Peyer's patch (tissue), 4 donors: ENCODE measurements around the gene SPINDOC. TPM values are rescaled to one million over a fixed set of nuclear protein-coding genes. Genes with fewer than 3 reads are reported as not detected.

Source experiments
- DNase-seq, 3 donors: peaks; one replicate each; pipeline ENCODE4 v3.0.0-alpha.2; 2017 to 2019
- H3K27ac ChIP-seq, 4 donors: fragments of 200-600 bp; sonication (generic); one replicate each; pipeline ENCODE4 v1.5.1; 2016 to 2019
- H3K27me3 ChIP-seq, 2 donors: fragments of 200-600 bp; sonication (generic); one replicate each; pipeline ENCODE4 v1.5.1; 2019
- H3K36me3 ChIP-seq, 3 donors: fragments of 200-600 bp; sonication (generic); one replicate each; pipeline ENCODE4 v1.5.1; 2016 to 2019
- H3K4me1 ChIP-seq, 4 donors: fragments of 200-600 bp; sonication (generic); one replicate each; pipeline ENCODE4 v1.5.1; 2016 to 2019
- H3K4me3 ChIP-seq, 4 donors: fragments of 200-600 bp; sonication (generic); 1 replicate in 3 of 4; 2 replicates in 1 of 4; pipeline ENCODE4 v1.5.1; 2016 to 2019; ENCODE audit warnings: mild to moderate bottlenecking in 1 of 4
- H3K9me3 ChIP-seq, 4 donors: fragments of 200-600 bp; sonication (generic); one replicate each; pipeline ENCODE4 v1.5.1; 2016 to 2019; ENCODE audit warnings: mild to moderate bottlenecking in 1 of 4
- POLR2A ChIP-seq, 2 donors: fragments of 450-650 bp; IDR thresholded peaks; one replicate each; pipeline ENCODE4 v1.5.1; 2017; ENCODE audit warnings: antibody characterized with exemption in 2 of 2, mild to moderate bottlenecking in 2 of 2, moderate library complexity in 2 of 2
- total RNA-seq, 4 donors: library from RNA; depleted of rRNA; stranded (reverse); fragments of >200 nt; gene quantifications; one replicate each; pipeline ENCODE4 v1.1.0, GENCODE V29; 2016
- TF ChIP-seq, protein P1 (sequence below), 6 experiments: fragments of 450-650 bp in 4 of 6; fragments of 200-600 bp in 2 of 6; sonication (generic) in 1 of 6; IDR thresholded peaks; one replicate each; pipeline ENCODE4 v1.5.1; 2017 to 2019; ENCODE audit warnings: antibody characterized with exemption in 6 of 6, mild to moderate bottlenecking in 3 of 6, moderate library complexity in 1 of 6

Gene SPINDOC
- total RNA-seq, 4 donors from 2014 or later, result 3.5 to 15.7 (median 6.4) TPM

DNA sequence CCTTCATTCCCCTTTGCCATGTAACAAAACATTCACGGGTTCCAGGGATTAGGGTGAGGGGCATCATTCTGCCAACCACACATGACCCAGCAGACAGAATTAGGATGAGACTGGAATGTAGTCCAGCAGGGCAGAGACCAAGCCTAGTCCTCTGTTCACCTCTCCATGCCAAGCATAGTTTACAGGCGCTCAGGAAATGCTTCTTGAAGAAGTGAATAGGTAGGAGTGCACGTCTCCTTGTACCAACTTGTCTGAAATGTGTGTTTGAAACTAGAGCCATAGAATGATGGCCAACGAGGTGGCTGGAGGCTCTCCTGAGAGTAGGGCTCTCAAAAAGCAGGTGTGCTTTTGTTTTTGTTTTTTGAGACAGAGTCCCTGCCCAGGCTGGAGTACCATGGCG is 8.2 kb downstream of the SPINDOC start:
- Histone ChIP-seq H3K4me1 (no peaks in the 10 kb centered on the region), H3K27me3 (no peaks in the 10 kb centered on the region), H3K9me3 (no peaks in the 10 kb centered on the region), H3K4me3 (no peak overlapping the region), H3K36me3 (peaks cover 0 to 62% (median 0%) of the 10 kb centered on the region in 3 donors), H3K27ac (no peak overlapping the region)
- TF ChIP-seq, protein P1, sequence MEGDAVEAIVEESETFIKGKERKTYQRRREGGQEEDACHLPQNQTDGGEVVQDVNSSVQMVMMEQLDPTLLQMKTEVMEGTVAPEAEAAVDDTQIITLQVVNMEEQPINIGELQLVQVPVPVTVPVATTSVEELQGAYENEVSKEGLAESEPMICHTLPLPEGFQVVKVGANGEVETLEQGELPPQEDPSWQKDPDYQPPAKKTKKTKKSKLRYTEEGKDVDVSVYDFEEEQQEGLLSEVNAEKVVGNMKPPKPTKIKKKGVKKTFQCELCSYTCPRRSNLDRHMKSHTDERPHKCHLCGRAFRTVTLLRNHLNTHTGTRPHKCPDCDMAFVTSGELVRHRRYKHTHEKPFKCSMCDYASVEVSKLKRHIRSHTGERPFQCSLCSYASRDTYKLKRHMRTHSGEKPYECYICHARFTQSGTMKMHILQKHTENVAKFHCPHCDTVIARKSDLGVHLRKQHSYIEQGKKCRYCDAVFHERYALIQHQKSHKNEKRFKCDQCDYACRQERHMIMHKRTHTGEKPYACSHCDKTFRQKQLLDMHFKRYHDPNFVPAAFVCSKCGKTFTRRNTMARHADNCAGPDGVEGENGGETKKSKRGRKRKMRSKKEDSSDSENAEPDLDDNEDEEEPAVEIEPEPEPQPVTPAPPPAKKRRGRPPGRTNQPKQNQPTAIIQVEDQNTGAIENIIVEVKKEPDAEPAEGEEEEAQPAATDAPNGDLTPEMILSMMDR (IDR thresholded peaks at IDR 0.05), result no peak
- no peak for TF ChIP-seq POLR2A (IDR thresholded peaks at IDR 0.05)
- no peak for DNase-seq

DNA sequence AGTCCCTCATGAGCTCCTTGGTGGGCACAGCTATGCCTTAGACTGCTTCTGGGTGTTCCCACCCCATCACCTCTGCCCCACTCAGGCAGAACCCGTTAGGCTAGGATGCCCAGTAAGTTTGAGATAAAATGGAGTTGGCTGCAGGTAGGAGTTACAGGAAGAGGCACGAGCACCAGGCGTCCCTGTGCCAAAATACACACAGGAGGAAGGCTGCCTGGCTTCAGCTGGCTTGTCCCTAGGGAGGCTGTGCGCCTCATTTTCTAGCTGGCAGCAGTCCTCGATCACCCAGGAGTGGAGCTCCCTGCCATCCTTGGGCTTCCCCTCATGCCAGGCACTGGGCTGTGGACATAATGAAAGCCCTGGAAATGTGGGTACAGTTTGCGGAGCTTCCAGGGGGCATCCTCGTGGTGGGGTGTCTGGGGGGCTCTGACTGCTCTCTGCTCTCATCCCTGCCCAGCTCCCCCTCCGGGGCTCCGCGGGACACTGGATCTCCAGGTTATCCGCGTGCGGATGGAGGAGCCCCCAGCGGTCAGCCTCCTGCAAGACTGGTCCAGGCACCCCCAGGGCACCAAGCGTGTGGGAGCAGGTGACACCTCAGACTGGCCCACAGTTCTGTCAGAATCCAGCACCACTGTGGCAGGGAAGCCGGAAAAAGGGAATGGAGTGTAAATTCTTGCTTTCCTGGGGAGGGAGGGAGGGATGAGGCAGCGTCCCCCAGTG is 13.4 kb downstream of the SPINDOC start:
- TF ChIP-seq, protein P1 (IDR thresholded peaks at IDR 0.05), result no peak
- TF ChIP-seq POLR2A (IDR thresholded peaks at IDR 0.05), result no peak
- Histone ChIP-seq H3K27ac (no peak overlapping the region), H3K4me3 (no peak overlapping the region), H3K27me3 (no peaks in the 10 kb centered on the region), H3K9me3 (no peaks in the 10 kb centered on the region), H3K4me1 (no peaks in the 10 kb centered on the region), H3K36me3 (peaks cover 0 to 26% (median 0%) of the 10 kb centered on the region in 3 donors)
- DNase-seq, result no peak

DNA sequence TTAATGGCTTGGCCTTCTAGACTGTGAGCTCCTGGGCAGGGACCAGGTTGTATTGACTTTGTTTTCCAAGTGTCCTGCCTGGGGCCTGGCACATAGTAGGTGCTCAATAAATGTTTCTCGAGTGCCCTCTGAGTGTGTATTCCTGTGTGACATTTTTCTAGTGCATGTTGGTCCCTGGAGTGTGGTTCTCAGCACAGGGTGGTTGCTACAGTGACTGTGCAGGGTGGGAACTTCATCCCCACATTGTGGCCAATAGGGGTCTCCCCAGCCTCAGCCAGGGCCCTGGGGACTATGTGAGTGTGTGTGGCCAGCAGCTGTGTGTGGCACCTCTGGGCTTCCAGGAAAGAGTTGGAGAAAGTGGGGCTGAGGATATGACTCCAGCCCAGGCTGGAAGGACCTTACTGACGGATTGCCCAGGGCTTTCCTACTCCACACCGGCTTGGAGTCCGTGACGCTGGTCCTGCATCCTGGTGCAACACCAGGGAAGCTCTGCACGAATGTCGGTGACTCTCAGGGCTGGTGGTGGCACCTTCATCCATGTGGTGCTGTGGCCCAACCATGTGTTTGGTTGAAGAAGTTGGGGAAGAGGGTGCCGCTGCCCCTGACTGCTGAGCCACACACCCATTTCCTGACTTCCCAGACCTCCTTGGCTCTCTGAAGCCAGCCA is 16.7 kb downstream of the SPINDOC start:
- DNase-seq, result no peak
- no peak for TF ChIP-seq POLR2A (IDR thresholded peaks at IDR 0.05)
- TF ChIP-seq, protein P1 (IDR thresholded peaks at IDR 0.05), result peak in 1 of 6 experiments; percentile 7
- Histone ChIP-seq H3K4me3 (no peak overlapping the region), H3K27ac (no peak overlapping the region), H3K27me3 (no peaks in the 10 kb centered on the region), H3K36me3 (no peaks in the 10 kb centered on the region), H3K9me3 (no peaks in the 10 kb centered on the region), H3K4me1 (peaks cover 0 to 3% (median 0%) of the 10 kb centered on the region in 4 donors)

DNA sequence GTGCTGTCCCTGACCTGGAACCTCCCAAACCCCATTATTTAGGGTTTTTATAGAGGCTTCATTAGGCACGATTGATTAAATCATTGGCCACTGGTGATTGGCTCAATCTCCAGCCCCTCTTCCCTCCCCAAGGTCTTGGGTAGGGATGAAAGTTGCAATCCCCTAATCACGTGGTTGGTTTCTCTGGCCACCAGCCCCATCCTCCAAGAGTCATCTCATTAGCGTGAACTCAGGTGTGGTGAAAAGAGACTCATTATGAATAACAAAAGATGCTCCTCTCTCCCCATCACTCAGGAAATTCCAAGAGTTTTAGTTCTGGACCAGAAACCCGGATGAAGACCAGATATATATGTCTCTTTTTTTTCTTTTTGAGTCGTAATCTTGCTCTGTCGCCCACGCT is 18.1 kb downstream of the SPINDOC start:
- DNase-seq, result no peak
- Histone ChIP-seq H3K4me3 (no peak overlapping the region), H3K36me3 (no peaks in the 10 kb centered on the region), H3K27ac (no peak overlapping the region), H3K27me3 (no peaks in the 10 kb centered on the region), H3K9me3 (no peaks in the 10 kb centered on the region), H3K4me1 (peaks cover 0 to 3% (median 0%) of the 10 kb centered on the region in 4 donors)
- TF ChIP-seq POLR2A (IDR thresholded peaks at IDR 0.05), result no peak
- TF ChIP-seq, protein P1 (IDR thresholded peaks at IDR 0.05), result no peak

DNA sequence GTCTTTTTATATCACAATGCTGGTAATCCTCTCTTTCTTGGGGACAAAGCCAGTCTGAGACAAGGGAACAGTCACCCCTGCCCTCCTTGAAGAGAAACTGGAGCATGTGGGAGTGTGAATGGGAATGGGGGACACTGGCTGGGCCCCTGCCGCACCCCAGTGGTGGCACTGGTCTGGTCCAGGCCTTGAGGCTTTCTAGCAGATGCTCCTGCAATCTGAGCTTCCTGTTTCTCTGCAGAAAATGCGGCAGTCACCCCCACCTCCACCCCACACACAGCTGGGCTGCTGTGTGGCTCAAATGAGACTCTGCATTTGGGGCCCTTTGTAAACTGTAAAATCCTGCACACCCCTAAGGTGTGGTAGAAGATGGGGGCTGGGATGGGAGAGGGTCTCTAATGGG is 19.1 kb downstream of the SPINDOC start:
- no peaks in the 10 kb centered on the region for H3K27me3 ChIP-seq

More for the DNA sequence above, 19.1 kb downstream of the SPINDOC start:
- Histone ChIP-seq H3K36me3 (no peaks in the 10 kb centered on the region), H3K27ac (no peak overlapping the region), H3K4me1 (peaks cover under 1 to 8% (median 2%) of the 10 kb centered on the region in 4 donors), H3K9me3 (no peaks in the 10 kb centered on the region), H3K4me3 (no peak overlapping the region)
- no peak for DNase-seq
- TF ChIP-seq, protein P1 (IDR thresholded peaks at IDR 0.05), result no peak
- no peak for TF ChIP-seq POLR2A (IDR thresholded peaks at IDR 0.05)
